HG02678 (cell line): ENCODE data around the gene DPP8.
"Not testable (repeated sequence)": the region's sequence is repeated elsewhere in the genome, so short reads cannot be mapped to it uniquely, and the experiment has no call there.

Experiments
- ATAC-seq: cut with Tn5 transposase; IDR thresholded peaks from one replicate; pipeline ENCODE4 v1.9.1; 2021; ENCODE audit warnings: mild to moderate bottlenecking, moderate library complexity; ENCODE audit not compliant: unreplicated experiment

DPP8 gene

GRCh38 chr15:65528461-65529060 is 11.1 kb upstream of the DPP8 start:
- no peak for ATAC-seq

GRCh38 chr15:65525622-65526021 is 8.1 kb upstream of the DPP8 start:
- ATAC-seq = no peak

- no peak for ATAC-seq
Observed at GRCh38 chr15:65524226-65524625, 6.7 kb upstream of the DPP8 start.

- ATAC-seq = no peak
Observed at GRCh38 chr15:65521350-65521749, 3.9 kb upstream of the DPP8 start.

- ATAC-seq = no peak
Observed at GRCh38 chr15:65518633-65519285, 1.3 kb upstream of the DPP8 start.

- ATAC-seq = no peak
Observed at GRCh38 chr15:65517866-65518207, 348 bp upstream of the DPP8 start.

GRCh38 chr15:65512807-65513416 is 4.6 kb downstream of the DPP8 start:
- ATAC-seq = no peak

- no peak for ATAC-seq
Observed at GRCh38 chr15:65512189-65512588, 5.3 kb downstream of the DPP8 start.

- no peak for ATAC-seq
Observed at GRCh38 chr15:65509321-65509720, 8.2 kb downstream of the DPP8 start.

- no peak for ATAC-seq
Observed at GRCh38 chr15:65494076-65494475, 23.4 kb downstream of the DPP8 start.

- no peak for ATAC-seq
Observed at GRCh38 chr15:65484876-65485275, 32.6 kb downstream of the DPP8 start.

- no peak for ATAC-seq
Observed at GRCh38 chr15:65476903-65477302, 40.6 kb downstream of the DPP8 start.

GRCh38 chr15:65470866-65471265 is 46.6 kb downstream of the DPP8 start:
- ATAC-seq = no peak

GRCh38 chr15:65468229-65468909 is 49.1 kb downstream of the DPP8 start:
- ATAC-seq = no peak

- ATAC-seq = no peak
Observed at GRCh38 chr15:65466901-65467300, 50.6 kb downstream of the DPP8 start.

- not testable (repeated sequence) for ATAC-seq
Observed at GRCh38 chr15:65463096-65463495, 54.4 kb downstream of the DPP8 start.

- no peak for ATAC-seq
Observed at GRCh38 chr15:65460741-65461347, 56.6 kb downstream of the DPP8 start.

GRCh38 chr15:65455256-65455655 is 62.2 kb downstream of the DPP8 start:
- not testable (repeated sequence) for ATAC-seq

GRCh38 chr15:65451989-65452388 is 65.5 kb downstream of the DPP8 start:
- no peak for ATAC-seq

- ATAC-seq = no peak
Observed at GRCh38 chr15:65450556-65450955, 66.9 kb downstream of the DPP8 start.

- ATAC-seq = no peak
Observed at GRCh38 chr15:65447145-65447544, 70.3 kb downstream of the DPP8 start.

GRCh38 chr15:65434201-65434600 is 83.3 kb downstream of the DPP8 start:
- ATAC-seq = no peak
